HG03439 (cell line): ENCODE results near the gene GNAZ.

Experiments used
- ATAC-seq: cut with Tn5 transposase; IDR thresholded peaks from one replicate; pipeline ENCODE4 v1.9.1; 2021; ENCODE audit warnings: mild to moderate bottlenecking, moderate library complexity; ENCODE audit not compliant: unreplicated experiment

GNAZ gene

GRCh38 chr22:23075525-23076216 is 5.4 kb downstream of the GNAZ start:
- no peak for ATAC-seq

GRCh38 chr22:23076896-23077572 is 6.7 kb downstream of the GNAZ start:
- no peak for ATAC-seq

- ATAC-seq: no peak
These were observed 7.5 kb downstream of the GNAZ start for GRCh38 chr22:23077627-23078461.

DNA sequence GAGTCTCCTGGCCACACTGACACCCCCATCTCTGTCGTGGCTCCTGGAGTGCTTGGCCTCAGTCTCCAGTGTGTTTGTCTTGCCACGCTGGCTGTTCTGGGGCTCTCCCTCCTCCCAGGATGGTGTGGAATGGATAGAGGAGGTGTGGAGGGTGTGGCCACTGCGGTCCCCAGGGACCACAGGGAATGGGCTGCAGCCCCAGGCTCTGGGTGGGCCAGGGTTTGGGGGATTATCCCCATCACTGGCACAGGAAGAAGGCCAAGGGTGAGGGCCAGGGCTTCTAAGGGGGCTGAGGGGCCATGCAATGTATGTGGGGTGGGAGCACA is 8.1 kb downstream of the GNAZ start:
- ATAC-seq: no peak

DNA sequence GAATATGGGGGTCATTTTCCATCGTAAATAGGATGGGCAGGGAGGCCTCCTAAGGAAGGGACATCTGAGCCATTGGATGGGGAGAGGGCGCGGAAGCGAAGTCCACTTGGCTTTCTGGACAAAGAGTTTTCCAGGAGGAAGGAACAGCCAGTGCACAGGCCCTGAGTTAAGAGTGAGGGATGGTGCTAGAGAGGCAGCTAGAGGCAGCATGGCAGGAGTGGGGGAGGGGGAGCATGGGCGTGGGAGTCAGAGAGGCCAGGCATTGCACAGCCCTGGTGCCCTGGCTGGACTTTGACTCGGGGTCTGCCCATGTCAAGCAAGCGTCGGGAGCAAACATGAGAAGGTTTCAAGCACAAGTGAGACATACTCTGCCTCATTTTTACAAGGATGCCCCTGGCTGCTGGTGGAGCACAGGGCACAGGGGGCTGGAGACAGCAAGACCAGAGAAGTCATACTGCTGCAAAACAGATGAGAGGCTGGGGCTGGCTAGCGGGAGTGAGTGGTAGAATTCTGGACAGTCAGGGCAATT is 9.0 kb downstream of the GNAZ start:
- ATAC-seq: no peak

GRCh38 chr22:23079814-23080521 is 9.6 kb downstream of the GNAZ start:
- no peak for ATAC-seq

- no peak for ATAC-seq
These were observed 10.4 kb downstream of the GNAZ start for GRCh38 chr22:23080613-23081290.

GRCh38 chr22:23082534-23083314 is 12.4 kb downstream of the GNAZ start:
- no peak for ATAC-seq

GRCh38 chr22:23083315-23084021 is 13.1 kb downstream of the GNAZ start:
- no peak for ATAC-seq

DNA sequence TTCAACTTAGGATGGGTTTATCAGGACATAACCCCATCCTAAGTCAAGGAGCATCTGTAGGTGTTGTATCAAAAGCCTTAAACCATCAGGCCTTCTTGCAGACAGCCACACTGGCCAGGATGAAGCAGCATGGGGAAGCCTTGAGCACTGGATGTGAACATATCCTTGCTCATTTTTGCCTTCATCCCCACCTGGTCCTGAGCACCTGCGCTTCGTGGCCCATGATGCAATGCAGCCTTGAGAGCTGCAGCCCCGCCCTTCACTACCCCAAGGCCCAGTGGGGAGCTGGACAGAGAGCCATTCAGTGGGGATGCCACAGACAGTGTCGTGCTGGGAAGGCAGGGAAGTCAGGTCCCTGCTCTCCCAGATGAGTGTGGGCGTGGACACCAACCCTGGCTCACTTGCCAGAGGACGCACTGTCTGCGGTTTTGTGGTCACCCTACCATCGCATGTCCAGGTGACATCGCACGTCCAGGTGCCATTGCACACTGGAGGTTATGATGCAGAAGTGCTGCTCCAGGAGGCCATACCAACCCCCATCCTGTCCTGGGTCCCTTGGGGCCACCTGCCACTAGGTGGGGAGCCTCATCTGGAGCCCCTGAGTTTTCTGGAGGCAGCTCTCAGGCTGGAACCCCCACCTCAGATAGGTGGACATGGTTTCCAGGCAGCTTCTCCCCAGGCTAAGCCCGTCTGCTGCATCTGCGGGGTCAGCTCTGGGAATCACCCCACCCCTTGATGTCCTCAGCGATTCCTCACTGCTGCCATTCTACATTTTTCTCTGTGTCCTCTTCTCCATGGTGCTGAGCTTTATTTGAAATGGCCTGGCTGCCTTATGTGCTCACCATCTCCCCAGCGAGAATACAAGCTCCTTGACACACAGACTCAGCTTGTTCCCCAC is 14.4 kb downstream of the GNAZ start:
- ATAC-seq: no peak

- ATAC-seq: no peak
These were observed 15.0 kb downstream of the GNAZ start for GRCh38 chr22:23085351-23085671.

DNA sequence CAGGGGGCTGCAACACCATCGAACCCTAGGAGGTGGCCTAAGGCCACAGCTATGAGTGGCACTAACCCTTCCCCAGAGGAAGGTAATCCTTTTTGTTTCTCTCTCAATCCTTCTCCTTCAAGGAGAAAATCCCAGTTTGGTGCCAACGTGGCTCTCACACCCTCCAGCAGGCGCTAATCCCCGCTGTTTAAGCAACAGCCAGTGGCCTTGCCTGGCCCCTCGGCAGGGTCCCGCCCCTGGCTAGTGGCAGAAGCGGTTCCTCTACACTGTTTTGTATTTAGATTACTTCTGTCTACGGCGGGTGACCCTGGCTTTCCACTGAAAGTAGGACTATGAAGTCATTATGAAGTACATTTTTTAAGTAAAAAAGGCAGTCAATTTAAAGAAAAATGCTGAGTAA is 15.5 kb downstream of the GNAZ start:
- no peak for ATAC-seq

DNA sequence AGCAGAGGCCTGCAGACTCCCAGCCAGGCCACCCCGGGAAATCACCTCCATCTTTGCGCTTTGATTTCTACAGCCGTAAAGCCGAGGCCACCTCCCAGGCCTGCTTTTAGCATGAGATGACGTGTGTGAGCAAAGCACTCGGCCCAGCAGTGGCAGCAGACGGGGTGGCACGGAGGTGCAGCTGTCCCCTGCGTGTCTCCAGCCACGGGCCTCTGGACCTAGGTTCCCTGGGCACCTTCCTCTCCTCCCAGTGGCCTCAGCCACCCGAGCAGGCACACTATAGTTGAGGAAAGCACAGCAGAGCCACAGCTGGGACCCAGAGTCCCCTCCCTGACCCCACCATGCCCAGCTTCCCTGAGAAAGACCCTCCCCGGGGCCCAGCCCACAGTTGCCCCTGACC is 15.9 kb downstream of the GNAZ start:
- ATAC-seq: no peak

DNA sequence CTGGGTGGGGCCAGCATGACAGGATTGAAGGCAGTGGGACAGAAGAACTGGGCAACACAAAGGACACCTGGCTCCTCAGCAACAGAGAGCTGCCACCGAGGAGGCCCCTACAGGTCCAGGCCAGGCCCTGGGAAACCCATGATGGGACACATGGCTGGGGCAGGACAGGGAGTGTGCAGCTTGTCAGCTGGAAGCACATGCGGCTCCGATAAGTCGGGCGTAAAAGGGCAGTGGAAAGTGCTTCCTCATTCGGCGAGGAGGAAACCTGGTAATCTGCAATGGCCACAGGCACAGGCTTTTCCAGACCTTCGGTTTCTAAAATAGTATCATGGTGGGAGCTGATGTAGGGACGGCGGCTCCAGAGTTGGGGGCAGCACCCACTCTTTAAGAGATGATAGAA is 16.5 kb downstream of the GNAZ start:
- no peak for ATAC-seq

DNA sequence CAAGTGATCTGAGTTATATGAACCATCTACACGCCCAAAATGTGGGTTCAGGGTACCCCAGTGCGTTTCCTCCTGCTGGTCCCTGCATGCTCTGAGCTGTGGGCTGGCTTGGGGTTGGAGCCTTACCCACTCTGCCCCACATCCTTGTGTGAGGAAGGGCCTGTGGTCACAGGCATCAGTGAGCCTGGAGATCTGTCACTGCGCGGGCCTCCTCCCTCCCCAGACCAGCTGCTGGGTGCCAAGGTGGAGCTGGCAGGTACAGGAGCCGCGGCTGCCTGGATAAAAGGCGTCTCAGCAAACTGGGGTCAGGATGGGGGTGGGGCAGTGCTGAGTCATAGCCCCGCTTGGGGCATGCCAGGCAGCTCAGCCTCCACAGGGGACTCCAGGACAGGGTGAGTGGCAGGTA is 17.9 kb downstream of the GNAZ start:
- ATAC-seq: no peak

DNA sequence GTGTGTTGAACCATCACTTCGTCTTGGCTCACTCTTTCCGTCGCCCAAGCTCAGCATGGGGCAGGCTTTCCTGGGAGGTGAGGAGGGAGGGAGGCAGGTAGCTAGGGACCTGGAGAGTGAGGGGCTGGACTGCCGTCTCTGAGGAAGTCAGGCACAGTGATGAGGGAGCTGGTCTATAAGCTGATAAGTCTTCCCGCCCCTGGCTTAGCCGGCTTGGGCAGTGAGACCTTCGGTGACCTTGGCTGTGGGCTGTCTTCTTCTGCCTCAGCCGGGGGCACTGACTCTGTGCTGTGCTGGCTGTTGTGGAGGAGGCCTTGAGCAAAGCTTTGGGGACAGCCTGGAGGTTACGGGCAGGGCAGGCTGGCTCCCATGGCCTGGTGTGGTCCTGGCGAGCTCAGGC is 18.7 kb downstream of the GNAZ start:
- ATAC-seq: no peak

DNA sequence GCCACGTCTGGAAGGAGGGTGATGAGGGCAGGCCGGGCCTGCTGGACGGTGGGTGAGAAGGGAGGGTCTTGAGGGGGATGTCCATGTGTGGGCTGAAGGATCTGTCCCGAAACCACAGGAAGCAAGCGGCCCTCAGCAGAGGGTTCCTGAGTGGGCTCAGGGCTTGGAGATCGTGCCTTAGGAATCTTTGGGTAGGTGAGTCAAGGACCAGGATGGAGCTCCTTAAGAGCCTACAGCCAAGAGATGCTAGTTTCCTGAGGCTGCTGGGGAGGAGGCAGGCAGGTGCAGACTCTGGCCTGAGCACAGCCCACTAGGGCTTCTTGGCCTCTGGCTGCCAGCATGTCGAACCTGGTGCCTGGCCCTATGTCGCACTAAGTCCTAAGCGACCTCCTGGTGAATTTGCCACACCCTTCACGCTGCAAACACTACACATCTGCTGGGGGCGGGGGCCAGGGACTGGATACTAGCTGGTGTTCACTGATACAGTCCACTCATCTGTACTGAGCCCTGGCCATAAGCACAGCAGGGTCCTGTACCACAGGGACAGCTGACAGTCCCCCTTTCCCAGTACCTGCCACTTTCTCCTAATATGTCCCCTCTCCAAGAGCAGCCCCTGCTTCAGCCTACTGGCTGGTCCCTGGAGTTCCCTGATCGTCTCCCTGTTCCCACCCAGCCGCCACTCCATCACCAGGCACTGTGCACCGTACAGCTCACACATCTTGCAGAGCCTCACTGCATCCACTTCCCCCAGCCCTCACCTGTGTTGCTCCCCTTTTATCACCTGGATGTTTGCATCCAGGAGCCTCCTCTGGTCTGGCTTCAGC is 19.5 kb downstream of the GNAZ start:
- ATAC-seq: no peak

DNA sequence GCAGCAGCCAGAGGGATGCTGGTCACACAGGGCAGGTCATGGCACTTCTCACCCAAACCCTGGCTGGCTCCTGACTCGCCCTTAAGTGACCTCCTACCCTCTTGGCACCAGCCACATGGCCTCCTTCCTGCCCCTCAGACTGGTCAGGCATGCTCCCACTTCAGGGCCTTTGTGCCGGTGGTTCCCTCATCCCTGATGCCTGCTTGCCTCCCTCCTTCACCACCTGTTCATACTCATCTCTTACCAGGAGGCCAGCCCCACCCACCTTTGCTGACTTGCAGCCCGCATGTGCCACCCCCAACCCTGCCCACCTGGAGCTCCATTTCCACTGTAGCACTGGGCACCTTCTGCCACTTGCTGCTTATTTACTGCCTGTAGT is 20.1 kb downstream of the GNAZ start:
- no peak for ATAC-seq
